Measurements from ENCODE around the gene PRPF8. TPM values are rescaled to one million over a fixed set of nuclear protein-coding genes. Genes with fewer than 3 reads are reported as not detected.

Gene PRPF8
- total and polyA plus RNA-seq, 2 of the 13 experiments (the other 11 are each of a cell fraction or from before 2014, with no cell fraction given) = 112 to 179 TPM

DNA sequence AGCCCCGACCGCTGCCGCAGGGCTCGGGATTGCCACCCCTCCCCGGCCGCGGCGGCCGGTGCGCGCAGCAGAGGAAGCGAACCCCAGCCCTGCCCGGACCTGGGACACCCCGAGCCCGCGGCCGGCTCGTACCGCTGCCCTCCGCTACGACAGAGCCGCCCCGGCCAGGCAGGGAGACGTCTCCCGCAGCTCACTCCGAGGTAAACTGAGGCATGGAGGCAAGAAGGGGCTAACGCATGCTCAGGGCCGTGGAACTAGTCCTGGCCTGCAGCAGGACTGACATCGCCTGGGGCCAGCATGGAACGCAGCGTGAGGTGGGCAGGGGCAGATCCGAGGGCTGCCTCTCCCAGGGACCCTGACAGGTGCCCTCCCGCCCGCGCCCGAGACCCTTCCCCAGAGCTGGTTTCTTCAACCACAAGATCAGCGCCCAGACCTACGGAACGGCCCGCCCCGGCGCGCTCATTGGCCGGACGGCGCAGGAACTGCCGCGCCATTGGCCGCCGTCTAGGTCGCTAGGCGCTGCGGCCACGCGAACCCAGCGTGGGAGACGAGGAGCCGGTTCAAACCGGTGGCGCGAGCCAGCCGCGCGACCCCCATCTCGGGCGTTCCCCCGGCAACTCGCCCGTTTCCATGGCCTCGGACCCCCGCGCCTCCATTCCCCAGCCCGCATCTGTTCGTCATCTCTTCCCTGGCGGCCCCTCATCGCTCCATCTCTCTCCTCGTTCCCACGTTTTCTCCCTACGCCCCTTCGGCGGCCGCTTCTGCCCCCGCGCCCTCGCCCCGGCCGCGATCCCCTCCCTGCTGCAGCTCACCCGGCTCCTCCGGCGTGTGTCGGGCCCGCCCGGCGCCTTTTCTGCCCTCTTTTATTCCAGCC is 56.4 kb downstream of the PRPF8 start, which contains the start of gene SLC43A2 (continued):
- TF ChIP-seq, protein P1, sequence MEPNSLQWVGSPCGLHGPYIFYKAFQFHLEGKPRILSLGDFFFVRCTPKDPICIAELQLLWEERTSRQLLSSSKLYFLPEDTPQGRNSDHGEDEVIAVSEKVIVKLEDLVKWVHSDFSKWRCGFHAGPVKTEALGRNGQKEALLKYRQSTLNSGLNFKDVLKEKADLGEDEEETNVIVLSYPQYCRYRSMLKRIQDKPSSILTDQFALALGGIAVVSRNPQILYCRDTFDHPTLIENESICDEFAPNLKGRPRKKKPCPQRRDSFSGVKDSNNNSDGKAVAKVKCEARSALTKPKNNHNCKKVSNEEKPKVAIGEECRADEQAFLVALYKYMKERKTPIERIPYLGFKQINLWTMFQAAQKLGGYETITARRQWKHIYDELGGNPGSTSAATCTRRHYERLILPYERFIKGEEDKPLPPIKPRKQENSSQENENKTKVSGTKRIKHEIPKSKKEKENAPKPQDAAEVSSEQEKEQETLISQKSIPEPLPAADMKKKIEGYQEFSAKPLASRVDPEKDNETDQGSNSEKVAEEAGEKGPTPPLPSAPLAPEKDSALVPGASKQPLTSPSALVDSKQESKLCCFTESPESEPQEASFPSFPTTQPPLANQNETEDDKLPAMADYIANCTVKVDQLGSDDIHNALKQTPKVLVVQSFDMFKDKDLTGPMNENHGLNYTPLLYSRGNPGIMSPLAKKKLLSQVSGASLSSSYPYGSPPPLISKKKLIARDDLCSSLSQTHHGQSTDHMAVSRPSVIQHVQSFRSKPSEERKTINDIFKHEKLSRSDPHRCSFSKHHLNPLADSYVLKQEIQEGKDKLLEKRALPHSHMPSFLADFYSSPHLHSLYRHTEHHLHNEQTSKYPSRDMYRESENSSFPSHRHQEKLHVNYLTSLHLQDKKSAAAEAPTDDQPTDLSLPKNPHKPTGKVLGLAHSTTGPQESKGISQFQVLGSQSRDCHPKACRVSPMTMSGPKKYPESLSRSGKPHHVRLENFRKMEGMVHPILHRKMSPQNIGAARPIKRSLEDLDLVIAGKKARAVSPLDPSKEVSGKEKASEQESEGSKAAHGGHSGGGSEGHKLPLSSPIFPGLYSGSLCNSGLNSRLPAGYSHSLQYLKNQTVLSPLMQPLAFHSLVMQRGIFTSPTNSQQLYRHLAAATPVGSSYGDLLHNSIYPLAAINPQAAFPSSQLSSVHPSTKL (CRISPR knock-in tag; IDR thresholded peaks at IDR 0.05) = 0 out of 2 replicates have a peak, but pooled peaks have one; percentile 21
- TF ChIP-seq ZNF10 (CRISPR knock-in tag; IDR thresholded peaks at IDR 0.05; ENCODE audit: borderline replicate concordance, low read depth) (no peak), DR1 (CRISPR knock-in tag; IDR thresholded peaks at IDR 0.05) (peak; percentile 28; the same call in 1 of the 2 replicates), CC2D1A (CRISPR knock-in tag; IDR thresholded peaks at IDR 0.05) (no peak), MTF2 (CRISPR knock-in tag; IDR thresholded peaks at IDR 0.05; ENCODE audit: borderline replicate concordance) (no peak), ZNF556 (CRISPR knock-in tag; IDR thresholded peaks at IDR 0.05; ENCODE audit: borderline replicate concordance) (no peak; the same call in 1 of the 2 replicates), FOXA1 (IDR thresholded peaks at IDR 0.05) (no peak), FOXA1 (CRISPR knock-in tag; IDR thresholded peaks at IDR 0.05) (0 out of 2 replicates have a peak, but pooled peaks have one; percentile 3), ZBTB42 (CRISPR knock-in tag; IDR thresholded peaks at IDR 0.05) (peak; percentile 81; the same call in 1 of the 2 replicates), ZNF709 (CRISPR knock-in tag; IDR thresholded peaks at IDR 0.05) (no peak), ZNF44 (CRISPR knock-in tag; IDR thresholded peaks at IDR 0.05) (no peak), RBFOX2 (IDR thresholded peaks at IDR 0.05; ENCODE audit: low read depth, low read length) (peak; percentile 71), ZNF660 (CRISPR knock-in tag; IDR thresholded peaks at IDR 0.05; ENCODE audit: borderline replicate concordance, low read depth) (no peak), ZNF329 (CRISPR knock-in tag; IDR thresholded peaks at IDR 0.05; ENCODE audit: low read depth) (no peak; the same call in 1 of the 2 replicates), TAF1 (CRISPR knock-in tag; IDR thresholded peaks at IDR 0.05) (peak; percentile 14; the same call in 1 of the 2 replicates)
- TF ChIP-seq, protein P2, sequence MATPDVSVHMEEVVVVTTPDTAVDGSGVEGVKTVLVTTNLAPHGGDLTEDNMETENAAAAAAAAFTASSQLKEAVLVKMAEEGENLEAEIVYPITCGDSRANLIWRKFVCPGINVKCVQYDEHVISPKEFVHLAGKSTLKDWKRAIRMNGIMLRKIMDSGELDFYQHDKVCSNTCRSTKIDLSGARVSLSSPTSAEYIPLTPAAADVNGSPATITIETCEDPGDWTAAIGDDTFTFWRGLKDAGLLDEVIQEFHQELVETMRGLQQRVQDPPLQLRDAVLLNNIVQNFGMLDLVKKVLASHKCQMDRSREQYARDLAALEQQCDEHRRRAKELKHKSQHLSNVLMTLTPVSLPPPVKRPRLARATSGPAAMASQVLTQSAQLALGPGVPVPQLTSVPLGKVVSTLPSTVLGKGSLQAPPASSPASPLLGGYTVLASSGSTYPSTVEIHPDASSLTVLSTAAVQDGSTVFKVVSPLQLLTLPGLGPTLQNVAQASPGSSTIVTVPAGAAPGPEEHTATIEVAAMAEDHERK (CRISPR knock-in tag; IDR thresholded peaks at IDR 0.05; ENCODE audit: low read depth) = no peak
- TF ChIP-seq, protein P3, sequence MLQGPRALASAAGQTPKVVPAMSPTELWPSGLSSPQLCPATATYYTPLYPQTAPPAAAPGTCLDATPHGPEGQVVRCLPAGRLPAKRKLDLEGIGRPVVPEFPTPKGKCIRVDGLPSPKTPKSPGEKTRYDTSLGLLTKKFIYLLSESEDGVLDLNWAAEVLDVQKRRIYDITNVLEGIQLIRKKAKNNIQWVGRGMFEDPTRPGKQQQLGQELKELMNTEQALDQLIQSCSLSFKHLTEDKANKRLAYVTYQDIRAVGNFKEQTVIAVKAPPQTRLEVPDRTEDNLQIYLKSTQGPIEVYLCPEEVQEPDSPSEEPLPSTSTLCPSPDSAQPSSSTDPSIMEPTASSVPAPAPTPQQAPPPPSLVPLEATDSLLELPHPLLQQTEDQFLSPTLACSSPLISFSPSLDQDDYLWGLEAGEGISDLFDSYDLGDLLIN (CRISPR knock-in tag; IDR thresholded peaks at IDR 0.05; ENCODE audit: borderline replicate concordance) = no peak
- TF ChIP-seq, protein P4, sequence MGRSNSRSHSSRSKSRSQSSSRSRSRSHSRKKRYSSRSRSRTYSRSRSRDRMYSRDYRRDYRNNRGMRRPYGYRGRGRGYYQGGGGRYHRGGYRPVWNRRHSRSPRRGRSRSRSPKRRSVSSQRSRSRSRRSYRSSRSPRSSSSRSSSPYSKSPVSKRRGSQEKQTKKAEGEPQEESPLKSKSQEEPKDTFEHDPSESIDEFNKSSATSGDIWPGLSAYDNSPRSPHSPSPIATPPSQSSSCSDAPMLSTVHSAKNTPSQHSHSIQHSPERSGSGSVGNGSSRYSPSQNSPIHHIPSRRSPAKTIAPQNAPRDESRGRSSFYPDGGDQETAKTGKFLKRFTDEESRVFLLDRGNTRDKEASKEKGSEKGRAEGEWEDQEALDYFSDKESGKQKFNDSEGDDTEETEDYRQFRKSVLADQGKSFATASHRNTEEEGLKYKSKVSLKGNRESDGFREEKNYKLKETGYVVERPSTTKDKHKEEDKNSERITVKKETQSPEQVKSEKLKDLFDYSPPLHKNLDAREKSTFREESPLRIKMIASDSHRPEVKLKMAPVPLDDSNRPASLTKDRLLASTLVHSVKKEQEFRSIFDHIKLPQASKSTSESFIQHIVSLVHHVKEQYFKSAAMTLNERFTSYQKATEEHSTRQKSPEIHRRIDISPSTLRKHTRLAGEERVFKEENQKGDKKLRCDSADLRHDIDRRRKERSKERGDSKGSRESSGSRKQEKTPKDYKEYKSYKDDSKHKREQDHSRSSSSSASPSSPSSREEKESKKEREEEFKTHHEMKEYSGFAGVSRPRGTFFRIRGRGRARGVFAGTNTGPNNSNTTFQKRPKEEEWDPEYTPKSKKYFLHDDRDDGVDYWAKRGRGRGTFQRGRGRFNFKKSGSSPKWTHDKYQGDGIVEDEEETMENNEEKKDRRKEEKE (IDR thresholded peaks at IDR 0.05) = no peak
